GM12891 (cell line): ENCODE measurements around the gene TBL1XR1.

Source experiments
- DNase-seq: peaks from one replicate; pipeline ENCODE4 v3.0.0; 2011; ENCODE audit warnings: low spot score; ENCODE audit not compliant: insufficient read length
- FAIRE-seq: peaks from 2 replicates; lab custom pipeline; 2011; peaks lifted over from hg19 to GRCh38; lab: Jason Lieb, UNC
- PAX5 ChIP-seq: IDR thresholded peaks from 2 replicates; pipeline ENCODE4 v1.6.1; 2011; ENCODE audit warnings: low read length, moderate library complexity, mild to moderate bottlenecking; ENCODE audit not compliant: insufficient read depth, severe bottlenecking
- POLR2A ChIP-seq: IDR thresholded peaks from 2 replicates; pipeline ENCODE4 v1.6.1; 2011; ENCODE audit warnings: low read depth, low read length, control low read depth
- POLR2AphosphoS5 ChIP-seq: IDR thresholded peaks from 2 replicates; pipeline ENCODE4 v1.6.1; 2011; ENCODE audit warnings: low read depth, low read length, control low read depth
- POU2F2 ChIP-seq: IDR thresholded peaks from 2 replicates; pipeline ENCODE4 v1.6.1; 2011; ENCODE audit warnings: low read depth, mild to moderate bottlenecking, control low read depth, low read length, moderate library complexity
- SPI1 ChIP-seq: IDR thresholded peaks from 2 replicates; pipeline ENCODE4 v1.6.1; 2011; ENCODE audit warnings: low read depth, low read length, control low read depth
- TAF1 ChIP-seq: IDR thresholded peaks from 2 replicates; pipeline ENCODE4 v1.6.1; 2011; ENCODE audit warnings: low read depth, low read length, control low read depth

TBL1XR1 gene

GRCh38 chr3:177228601-177229190, 31.4 kb upstream of the TBL1XR1 start:
- no peak for DNase-seq
- TF ChIP-seq TAF1 (no peak), PAX5 (no peak), POU2F2 (no peak), SPI1 (no peak), POLR2AphosphoS5 (no peak), POLR2A (no peak)
- FAIRE-seq, result no peak

GRCh38 chr3:177224414-177224813, 27.1 kb upstream of the TBL1XR1 start:
- DNase-seq (no peak), FAIRE-seq (no peak)
- no peak for TF ChIP-seq SPI1
- no peak for TF ChIP-seq PAX5
- TF ChIP-seq POU2F2, result no peak
- TF ChIP-seq POLR2AphosphoS5, result no peak
- TF ChIP-seq TAF1, result no peak
- TF ChIP-seq POLR2A, result no peak

- no peak for TF ChIP-seq POLR2AphosphoS5
- no peak for TF ChIP-seq POLR2A
- no peak for TF ChIP-seq POU2F2
- no peak for TF ChIP-seq SPI1
- no peak for TF ChIP-seq TAF1
- no peak for TF ChIP-seq PAX5
- DNase-seq, result no peak
- FAIRE-seq, result no peak
Observed at GRCh38 chr3:177221744-177222143, 24.5 kb upstream of the TBL1XR1 start.

GRCh38 chr3:177220136-177220974, 23.1 kb upstream of the TBL1XR1 start:
- no peak for FAIRE-seq
- TF ChIP-seq PAX5 (no peak), POU2F2 (no peak), POLR2A (no peak), TAF1 (no peak), SPI1 (no peak), POLR2AphosphoS5 (no peak)
- no peak for DNase-seq

DNA sequence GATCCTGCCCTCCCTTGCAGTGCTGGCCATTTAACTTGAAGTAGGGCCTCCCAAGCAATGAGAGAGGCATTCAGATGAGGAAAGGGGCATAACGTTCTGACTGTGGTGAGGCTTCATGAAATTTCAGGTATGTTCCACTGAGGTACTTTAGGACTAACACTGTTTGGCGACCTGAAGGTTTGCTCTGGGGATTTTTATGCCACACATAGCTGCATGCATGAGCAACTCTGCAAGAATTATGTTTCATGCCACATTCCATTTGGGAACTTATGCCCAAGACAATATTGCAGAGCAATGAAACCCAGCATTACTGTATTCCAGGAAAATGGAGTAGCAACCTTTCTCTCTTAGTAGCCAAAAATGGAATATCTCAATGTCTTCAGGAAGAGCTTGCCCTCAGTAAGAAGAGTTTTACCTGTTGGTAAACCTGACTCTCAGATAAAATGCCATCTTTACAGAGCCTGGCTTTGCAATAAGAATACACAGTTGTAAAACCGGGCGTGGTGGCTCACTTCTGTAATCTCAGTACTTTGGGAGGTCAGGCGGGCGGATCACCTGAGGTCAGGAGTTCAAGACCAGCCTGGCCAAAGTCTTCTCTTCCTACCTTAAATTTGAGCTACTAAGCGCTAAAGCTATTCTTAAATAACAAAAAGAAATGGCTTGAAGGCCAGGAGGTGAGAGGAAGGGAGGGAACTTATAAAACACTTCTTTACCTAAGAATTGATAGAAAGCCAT, 16.7 kb upstream of the TBL1XR1 start:
- no peak for FAIRE-seq

DNA sequence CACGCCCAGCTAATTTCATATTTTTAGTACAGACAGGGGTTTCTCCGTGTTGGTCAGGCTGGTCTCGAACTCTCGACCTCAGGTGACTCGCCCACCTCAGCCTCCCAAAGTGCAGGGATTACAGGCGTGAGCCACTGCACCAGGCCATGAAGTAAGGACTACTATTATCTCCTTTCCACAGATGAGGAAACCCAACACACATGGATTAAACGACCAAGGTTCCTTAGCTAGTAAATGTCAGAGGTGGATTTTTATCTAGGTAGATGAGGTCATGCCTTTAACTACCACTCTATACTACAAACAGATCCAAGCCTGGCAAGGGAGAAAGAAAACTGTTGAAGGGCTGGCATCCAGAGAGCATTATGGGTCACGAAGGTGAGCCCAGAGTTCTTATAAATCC, 15.5 kb upstream of the TBL1XR1 start:
- FAIRE-seq, result no peak
- TF ChIP-seq POLR2AphosphoS5 (no peak), POLR2A (no peak), TAF1 (no peak), PAX5 (no peak)
- DNase-seq, result no peak

More for the DNA sequence above, 16.7 kb upstream of the TBL1XR1 start:
- TF ChIP-seq SPI1, result no peak
- no peak for TF ChIP-seq PAX5
- no peak for TF ChIP-seq POU2F2
- TF ChIP-seq POLR2AphosphoS5, result no peak
- no peak for DNase-seq

DNA sequence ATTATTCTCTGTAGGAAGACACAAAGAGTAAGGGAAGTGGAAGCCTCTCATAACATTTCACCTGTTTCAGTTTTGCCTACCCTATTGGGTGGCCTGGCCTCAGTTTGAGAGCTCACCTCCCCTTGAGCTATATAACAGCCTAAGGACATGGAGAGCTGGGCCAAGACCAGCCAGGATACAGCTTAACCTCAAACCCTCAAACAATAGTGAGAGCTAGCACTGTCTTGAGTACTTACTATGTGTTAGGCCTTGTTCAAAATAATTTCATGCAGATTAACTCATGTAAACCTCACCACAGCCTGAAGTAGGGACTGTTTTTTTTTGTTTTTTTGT, 15.0 kb upstream of the TBL1XR1 start:
- DNase-seq (no peak), FAIRE-seq (no peak)
- no peak for TF ChIP-seq TAF1
- no peak for TF ChIP-seq POLR2AphosphoS5
- no peak for TF ChIP-seq POLR2A
- no peak for TF ChIP-seq SPI1
- TF ChIP-seq PAX5, result no peak
- no peak for TF ChIP-seq POU2F2

DNA sequence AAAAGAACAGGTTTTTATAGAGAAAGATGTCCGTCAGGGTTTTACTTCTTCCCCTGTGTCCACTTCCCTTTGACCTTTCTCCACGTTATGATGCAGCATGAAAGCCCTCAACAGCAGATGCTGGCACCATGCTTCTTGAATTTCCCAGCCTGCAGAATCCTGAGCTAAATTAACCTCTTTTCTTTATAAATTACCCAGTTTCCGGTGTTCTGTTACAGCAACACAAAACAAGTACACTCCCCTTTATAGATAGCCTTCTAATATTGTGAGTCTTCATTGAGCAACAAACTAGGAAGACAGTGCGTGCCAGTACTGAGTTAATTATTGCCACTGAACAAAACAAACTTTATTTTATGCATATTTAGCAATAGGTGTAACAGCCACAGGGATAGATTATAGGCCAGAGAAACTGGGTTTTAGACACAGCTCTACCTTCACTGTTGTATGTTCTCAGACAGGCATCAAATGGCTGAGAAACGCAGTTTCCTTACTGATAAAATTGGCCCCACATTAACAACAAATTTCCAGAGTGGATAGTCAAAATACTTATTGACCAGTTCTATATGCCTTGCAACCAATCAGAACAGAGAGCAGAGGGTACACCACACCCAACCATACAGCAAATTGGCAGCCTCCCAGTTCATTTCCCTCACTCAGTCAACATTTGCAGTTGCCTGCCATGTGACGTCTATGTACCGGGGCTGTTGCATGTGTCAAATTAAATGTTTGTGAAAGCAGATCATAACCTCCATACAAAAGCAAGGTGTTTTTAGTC, 14.4 kb upstream of the TBL1XR1 start:
- no peak for DNase-seq
- TF ChIP-seq POLR2AphosphoS5 (no peak), SPI1 (no peak), POU2F2 (no peak), TAF1 (no peak), POLR2A (no peak), PAX5 (no peak)
- no peak for FAIRE-seq
